Erythroblast (primary cell): ENCODE data around the gene ANO9.

Experiments used
- GATA1 ChIP-seq: IDR thresholded peaks from 2 replicates; pipeline ENCODE4 v1.6.1; 2011; ENCODE audit warnings: low read depth, mild to moderate bottlenecking, control low read depth, low read length, moderate library complexity
- POLR2A ChIP-seq: IDR thresholded peaks from 2 replicates; pipeline ENCODE4 v1.6.1; 2011; ENCODE audit warnings: mild to moderate bottlenecking, low read length

GRCh38 chr11:381501-382072 is 60.2 kb downstream of the ANO9 start:
- TF ChIP-seq POLR2A (no peak), GATA1 (no peak)
